GM21528 (cell line): ENCODE data around the gene MPL.

ENCODE experiments used
- ATAC-seq: cut with Tn5 transposase; IDR thresholded peaks from one replicate; pipeline ENCODE4 v1.9.1; 2021; ENCODE audit warnings: mild to moderate bottlenecking, moderate library complexity; ENCODE audit not compliant: unreplicated experiment, low FRiP score

The MPL gene

GRCh38 chr1:43305926-43306687, 31.5 kb upstream of the MPL start:
- no peak for ATAC-seq

DNA sequence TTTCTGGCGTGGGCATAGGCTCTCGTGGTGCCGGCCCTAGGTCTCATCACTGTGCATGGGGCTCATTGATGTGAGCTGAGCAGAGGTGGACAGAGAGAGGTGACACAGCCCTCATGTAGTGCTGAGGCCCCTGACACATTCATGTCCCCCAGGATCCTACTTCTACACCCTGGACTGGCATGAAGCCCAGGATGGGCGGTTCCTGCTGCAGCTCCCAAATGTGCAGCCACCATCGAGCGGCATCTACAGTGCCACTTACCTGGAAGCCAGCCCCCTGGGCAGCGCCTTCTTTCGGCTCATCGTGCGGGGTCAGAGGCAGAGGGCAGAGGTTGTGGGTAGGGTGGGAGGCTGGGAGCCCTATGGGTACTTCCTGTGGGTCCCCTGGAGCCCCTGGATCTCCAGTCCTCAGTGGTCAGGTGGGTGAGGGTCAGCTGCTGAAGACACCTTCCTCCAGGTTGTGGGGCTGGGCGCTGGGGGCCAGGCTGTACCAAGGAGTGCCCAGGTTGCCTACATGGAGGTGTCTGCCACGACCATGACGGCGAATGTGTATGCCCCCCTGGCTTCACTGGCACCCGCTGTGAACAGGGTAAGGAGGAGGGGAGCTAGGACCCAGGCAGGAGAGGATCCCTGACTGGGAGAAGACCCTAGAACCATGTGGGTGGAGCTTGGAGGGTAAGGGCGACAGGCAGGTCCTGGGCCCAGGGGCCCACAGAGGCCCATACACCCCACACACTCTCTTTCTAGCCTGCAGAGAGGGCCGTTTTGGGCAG, 30.7 kb upstream of the MPL start:
- no peak for ATAC-seq

DNA sequence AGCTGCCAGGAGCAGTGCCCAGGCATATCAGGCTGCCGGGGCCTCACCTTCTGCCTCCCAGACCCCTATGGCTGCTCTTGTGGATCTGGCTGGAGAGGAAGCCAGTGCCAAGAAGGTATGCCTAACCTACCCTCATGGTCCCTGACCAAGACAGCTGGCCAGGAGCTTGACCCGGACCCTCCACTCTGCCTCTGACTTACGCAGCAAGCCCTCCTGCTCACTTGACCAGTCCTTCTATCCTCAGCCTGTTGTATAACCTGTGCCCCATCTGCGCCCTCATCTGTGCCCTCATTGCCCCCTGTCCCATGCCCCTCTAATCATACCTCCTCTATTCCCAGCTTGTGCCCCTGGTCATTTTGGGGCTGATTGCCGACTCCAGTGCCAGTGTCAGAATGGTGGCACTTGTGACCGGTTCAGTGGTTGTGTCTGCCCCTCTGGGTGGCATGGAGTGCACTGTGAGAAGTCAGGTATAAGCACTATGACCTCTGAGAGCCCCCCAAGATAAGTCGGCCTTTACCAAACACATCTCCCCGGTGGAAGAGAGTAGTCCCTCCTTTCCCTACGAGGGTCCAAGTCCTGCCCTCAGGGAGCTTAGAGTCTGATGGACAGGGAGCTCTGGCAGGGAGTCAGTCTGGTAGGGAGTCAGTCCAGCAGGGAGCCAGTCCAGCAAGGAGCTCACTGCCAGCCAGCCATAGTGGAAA, 30.0 kb upstream of the MPL start:
- no peak for ATAC-seq

DNA sequence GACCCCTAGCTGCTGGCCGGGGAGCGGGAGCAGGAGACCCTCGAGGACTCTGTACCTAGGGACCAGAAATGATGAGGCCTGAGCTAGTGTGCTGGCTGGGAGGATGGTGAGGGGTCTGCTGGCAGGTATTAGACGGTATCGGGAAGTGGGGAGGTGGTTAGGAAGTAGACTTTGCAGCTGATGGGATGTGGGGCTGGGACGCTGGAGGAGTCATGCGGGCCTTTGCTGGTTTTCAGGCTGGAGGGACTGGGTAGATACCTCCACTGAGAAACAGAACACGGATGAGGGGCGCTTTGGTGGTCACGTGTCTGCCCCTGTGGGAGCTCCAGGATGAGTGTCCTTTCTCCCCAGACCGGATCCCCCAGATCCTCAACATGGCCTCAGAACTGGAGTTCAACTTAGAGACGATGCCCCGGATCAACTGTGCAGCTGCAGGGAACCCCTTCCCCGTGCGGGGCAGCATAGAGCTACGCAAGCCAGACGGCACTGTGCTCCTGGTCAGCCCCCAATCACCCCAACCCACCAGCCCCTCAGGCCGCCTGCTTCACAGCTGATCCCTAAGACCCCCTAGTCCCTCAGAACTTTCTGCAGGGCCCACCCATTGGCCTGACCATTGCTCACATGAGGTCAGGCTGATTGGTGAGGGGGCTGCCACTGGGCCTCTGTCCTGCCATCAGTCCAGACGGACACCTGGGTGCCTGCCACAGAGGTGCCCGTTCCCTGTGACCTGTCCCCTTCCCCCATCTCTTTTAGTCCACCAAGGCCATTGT, 28.8 kb upstream of the MPL start:
- ATAC-seq = no peak

DNA sequence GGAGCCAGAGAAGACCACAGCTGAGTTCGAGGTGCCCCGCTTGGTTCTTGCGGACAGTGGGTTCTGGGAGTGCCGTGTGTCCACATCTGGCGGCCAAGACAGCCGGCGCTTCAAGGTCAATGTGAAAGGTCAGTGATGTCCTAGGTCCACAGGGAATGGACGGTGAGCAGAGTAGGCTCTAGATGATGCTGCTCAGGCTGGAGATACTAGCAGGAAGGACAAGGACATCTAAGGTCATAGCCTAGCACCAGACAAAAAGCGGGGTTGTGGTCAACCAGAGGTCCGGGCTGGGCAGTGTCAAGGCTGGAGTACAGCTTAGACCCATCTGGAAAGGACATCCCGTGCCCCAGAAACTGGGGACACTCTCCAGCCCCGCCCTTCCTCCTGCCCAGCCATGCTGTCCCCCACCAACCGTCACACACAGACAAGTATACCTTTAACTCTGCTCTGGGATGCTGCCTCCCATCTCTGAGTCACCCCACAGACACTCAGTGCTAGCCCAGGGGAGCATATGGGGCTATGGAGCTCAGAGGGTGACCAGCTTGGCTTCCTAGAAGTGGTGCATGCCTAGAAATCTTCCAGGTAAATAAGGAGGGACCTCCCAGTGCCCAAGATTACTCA, 28.1 kb upstream of the MPL start:
- ATAC-seq = no peak

- ATAC-seq = no peak
Observed at GRCh38 chr1:43311521-43311920, 26.1 kb upstream of the MPL start.

DNA sequence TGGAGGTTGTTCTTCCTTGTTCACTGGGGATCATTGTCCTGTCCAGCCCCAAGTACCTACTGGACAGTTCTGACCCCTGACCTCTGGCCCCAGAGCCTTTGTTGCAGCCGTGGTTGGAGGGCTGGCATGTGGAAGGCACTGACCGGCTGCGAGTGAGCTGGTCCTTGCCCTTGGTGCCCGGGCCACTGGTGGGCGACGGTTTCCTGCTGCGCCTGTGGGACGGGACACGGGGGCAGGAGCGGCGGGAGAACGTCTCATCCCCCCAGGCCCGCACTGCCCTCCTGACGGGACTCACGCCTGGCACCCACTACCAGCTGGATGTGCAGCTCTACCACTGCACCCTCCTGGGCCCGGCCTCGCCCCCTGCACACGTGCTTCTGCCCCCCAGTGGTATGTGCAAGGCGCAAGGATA, 25.4 kb upstream of the MPL start:
- ATAC-seq = no peak

- no peak for ATAC-seq
Observed at GRCh38 chr1:43312663-43313515, 24.7 kb upstream of the MPL start.

GRCh38 chr1:43313771-43314170, 23.8 kb upstream of the MPL start:
- no peak for ATAC-seq

- ATAC-seq = no peak
Observed at GRCh38 chr1:43314233-43314632, 23.4 kb upstream of the MPL start.

DNA sequence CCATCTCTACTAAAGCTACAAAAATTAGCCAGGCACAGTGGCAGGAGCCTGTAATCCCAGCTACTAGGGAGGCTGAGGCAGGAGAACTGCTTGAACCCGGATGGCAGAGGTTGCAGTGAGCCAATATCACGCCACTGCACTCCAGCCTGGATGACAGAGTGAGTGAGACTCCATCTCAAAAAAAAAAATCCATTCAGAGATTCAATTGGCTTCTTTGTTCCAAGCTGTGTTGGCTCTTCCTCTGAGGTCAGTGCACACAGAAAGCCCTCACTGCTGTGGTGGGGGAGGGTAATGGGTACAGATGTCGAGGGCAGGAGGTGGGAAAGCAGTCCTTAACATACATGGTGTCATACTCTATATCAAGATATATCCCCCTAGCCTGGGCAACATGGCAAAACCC, 22.1 kb upstream of the MPL start:
- no peak for ATAC-seq

DNA sequence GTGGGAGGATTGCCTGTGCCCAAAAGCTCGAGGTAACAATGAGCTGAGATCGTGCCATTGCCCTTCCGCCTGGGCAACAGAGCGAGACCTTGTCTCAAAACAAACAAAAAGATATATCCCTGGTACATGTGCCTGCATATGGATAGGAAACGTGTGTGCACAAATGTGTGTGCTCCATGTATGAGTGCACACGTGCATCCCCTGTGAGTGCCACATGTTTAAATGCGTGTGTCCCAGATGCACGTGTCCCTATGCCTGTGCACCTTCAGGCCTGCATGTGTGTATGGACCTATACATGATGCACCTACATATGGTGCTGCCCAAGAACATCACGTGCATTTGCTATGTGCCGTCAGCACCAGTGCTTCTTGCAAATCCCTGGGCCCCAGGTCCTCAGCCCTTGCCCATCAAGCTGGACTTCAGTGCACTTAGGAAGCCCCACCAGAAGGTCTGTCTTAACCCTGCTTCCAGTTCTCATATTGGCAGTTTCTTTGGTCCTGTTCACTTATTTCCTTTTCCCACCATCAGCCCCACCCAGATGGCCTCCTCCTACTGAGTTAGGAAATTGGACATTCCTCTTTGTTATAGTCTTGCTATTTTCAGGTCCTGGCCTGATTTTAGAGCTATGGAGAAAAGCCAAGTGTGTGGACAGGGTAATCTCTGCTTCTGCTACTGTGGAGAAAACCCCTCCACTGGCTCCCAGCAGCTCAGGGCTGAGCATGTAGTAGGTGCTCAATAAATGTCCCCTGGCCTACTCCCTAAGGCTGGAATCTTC, 21.5 kb upstream of the MPL start:
- ATAC-seq = no peak

DNA sequence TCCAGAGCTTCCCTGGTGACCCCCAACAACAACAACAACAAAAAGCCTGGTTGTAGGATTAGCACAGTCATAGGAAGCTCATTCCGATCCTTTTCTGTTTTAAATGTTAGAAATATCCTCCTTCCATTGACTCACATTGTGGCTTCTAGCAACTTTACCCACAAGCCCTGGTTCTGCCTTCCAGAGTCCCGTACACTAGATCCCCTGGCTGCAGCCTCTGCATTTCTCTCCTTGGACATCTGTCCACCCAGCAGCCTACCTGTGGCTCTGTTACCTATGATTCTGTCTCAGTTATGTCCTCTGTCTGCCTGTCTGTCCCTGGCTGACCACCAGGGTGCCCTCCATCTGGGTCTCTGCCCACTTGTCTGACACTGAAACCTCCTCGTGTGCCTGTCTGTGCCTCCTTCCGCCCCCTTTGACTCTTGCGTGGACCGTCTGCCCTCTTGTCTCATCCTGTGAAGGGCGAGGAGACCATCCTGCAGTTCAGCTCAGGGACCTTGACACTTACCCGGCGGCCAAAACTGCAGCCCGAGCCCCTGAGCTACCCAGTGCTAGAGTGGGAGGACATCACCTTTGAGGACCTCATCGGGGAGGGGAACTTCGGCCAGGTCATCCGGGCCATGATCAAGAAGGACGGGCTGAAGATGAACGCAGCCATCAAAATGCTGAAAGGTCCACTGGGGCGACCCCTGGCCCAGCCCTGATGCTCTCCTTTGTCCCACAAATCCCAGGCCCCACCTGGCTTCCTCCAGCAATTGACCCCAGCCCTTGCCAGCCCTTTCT, 20.7 kb upstream of the MPL start:
- ATAC-seq = no peak

GRCh38 chr1:43317817-43318471, 19.7 kb upstream of the MPL start:
- no peak for ATAC-seq

- ATAC-seq = no peak
Observed at GRCh38 chr1:43318831-43319230, 18.8 kb upstream of the MPL start.

DNA sequence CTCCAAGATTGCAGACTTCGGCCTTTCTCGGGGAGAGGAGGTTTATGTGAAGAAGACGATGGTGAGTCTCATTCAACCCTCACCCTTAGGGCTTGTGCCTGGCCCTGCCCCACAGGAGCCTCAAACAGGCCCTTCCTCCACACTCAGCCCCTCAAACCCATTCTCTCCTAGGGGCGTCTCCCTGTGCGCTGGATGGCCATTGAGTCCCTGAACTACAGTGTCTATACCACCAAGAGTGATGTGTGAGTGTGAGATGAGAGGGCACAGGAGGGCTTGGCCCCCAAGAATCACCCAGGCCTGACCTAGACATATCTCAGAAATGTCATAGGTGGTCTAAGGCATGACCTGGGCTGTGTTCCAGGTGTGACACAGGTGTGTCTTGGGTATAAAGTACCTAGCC, 18.3 kb upstream of the MPL start:
- ATAC-seq = no peak

- no peak for ATAC-seq
Observed at GRCh38 chr1:43319766-43320165, 17.9 kb upstream of the MPL start.
